Kidney (tissue), 14 donors: ENCODE measurements around the gene BNIP3. TPM values are rescaled to one million over a fixed set of nuclear protein-coding genes. Genes with fewer than 3 reads are reported as not detected.

Experiments
- DNase-seq, 5 donors: peaks; one replicate each; pipeline ENCODE4 v3.0.0-alpha.2; 2013 to 2020
- FAIRE-seq: peaks from 2 replicates; lab custom pipeline; 2012; peaks lifted over from hg19 to GRCh38; lab: Jason Lieb, UNC
- H3K27ac ChIP-seq, 2 donors: one replicate each; pipeline ENCODE4 v1.7.0; 2013; ENCODE audit warnings: low read depth in 2 of 2, low read length in 2 of 2, inconsistent platforms in 1 of 2
- H3K27me3 ChIP-seq: one replicate; pipeline ENCODE4 v1.7.1; 2013; ENCODE audit warnings: low read length, inconsistent platforms; ENCODE audit not compliant: control insufficient read depth, insufficient read depth
- H3K36me3 ChIP-seq, 3 donors: one replicate each; pipeline versions ENCODE4 v1.7.0 to v1.7.1; 2013; ENCODE audit warnings: low read length in 3 of 3, control low read depth in 1 of 3, inconsistent platforms in 1 of 3; ENCODE audit not compliant: insufficient read depth in 3 of 3, control insufficient read depth in 2 of 3
- H3K4me1 ChIP-seq, 3 donors: one replicate each; pipeline versions ENCODE4 v1.7.0 to v1.7.1; 2013; ENCODE audit warnings: low read length in 3 of 3, inconsistent platforms in 1 of 3, low read depth in 1 of 3; ENCODE audit not compliant: control insufficient read depth in 2 of 3, insufficient read depth in 2 of 3
- H3K4me3 ChIP-seq, 3 donors: one replicate each; pipeline versions ENCODE4 v1.7.0 to v1.8.1; 2013; ENCODE audit warnings: low read length in 3 of 3, control low read depth in 1 of 3, inconsistent platforms in 1 of 3
- H3K9ac ChIP-seq, 3 donors: one replicate each; pipeline versions ENCODE4 v1.7.0 to v1.7.1; 2013; ENCODE audit warnings: low read length in 3 of 3, control low read depth in 1 of 3, inconsistent platforms in 1 of 3
- H3K9me3 ChIP-seq, 3 donors: one replicate each; pipeline versions ENCODE4 v1.7.0 to v1.7.1; 2013; ENCODE audit warnings: low read length in 3 of 3, control low read depth in 1 of 3, inconsistent platforms in 1 of 3; ENCODE audit not compliant: control insufficient read depth in 2 of 3, insufficient read depth in 1 of 3
- intact Hi-C: fragments of 100-400 bp; cut with DNase I; formaldehyde crosslinking; loops from one replicate; pipeline ENCODE4 v1.11.1; 2022
- polyA plus RNA-seq: library from polyadenylated mRNA; stranded (reverse); fragments of 350-450 nt; fragmentation: Illumina TruSeq; extraction: RNeasy Lipid Tissue Mini Kit (QIAGEN cat#74804); gene quantifications from one replicate; pipeline ENCODE4 v1.2.3, GENCODE V29; 2014; ENCODE audit warnings: low read depth, low replicate concordance; ENCODE audit not compliant: insufficient read depth
- total RNA-seq: library from RNA; stranded (reverse); fragmentation: NEBNext Ultra II Directional; extraction: Animal tissue kit (Norgen Biotek cat#: 25700); gene quantifications from one replicate; pipeline ENCODE4 v1.2.1, GENCODE V29; 2021
- TF ChIP-seq, protein P1 (sequence below): IDR thresholded peaks from 3 replicates; pipeline ENCODE4 v1.5.1; 2012; ENCODE audit warnings: mild to moderate bottlenecking, moderate library complexity, borderline replicate concordance; ENCODE audit not compliant: insufficient read depth; ENCODE audit errors: extremely low read depth
- donor health status: control.
- donor health status: control.
- donor health status: control.
- donor health status: control.
- donor health status: control.
- donor health status: DM: yes; HTN: yes; CAD: no.
- donor health status: Normal renal cell carcinoma (clear cell type).

The BNIP3 gene
- total and polyA plus RNA-seq, 2 donors from 2014 or later = 49.6 to 75.4 TPM

DNA sequence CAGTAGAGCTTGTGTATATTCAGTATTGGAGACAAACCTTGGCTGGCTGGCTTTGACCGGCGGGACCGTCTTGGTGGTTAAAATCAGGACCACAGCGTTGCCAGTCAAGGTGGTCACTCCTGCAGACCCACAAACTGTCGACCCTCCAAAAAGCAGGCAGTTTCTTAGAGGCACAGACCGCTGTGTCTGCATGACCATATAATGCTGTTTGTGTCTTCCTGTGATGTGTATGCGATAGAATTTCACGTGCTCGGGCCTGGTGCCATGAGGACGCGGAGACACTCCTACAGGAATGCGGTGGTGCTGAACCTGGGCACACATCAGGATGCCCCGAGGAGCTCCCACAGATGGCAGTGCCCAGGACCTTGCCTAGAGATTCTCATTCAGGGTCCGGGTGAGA lies 34.8 kb downstream of the BNIP3 start:
- DNase-seq (no peak), FAIRE-seq (no peak)
- H3K4me1 ChIP-seq = peaks cover 0 to 17% (median 7%) of the 10 kb centered on the region in 3 donors
- no peak overlapping the region for H3K27ac ChIP-seq
- H3K27me3 ChIP-seq = no peaks in the 10 kb centered on the region
- no peak overlapping the region for H3K9ac ChIP-seq
- intact Hi-C loops = no loop called here
- H3K9me3 ChIP-seq = no peaks in the 10 kb centered on the region
- TF ChIP-seq, protein P1, sequence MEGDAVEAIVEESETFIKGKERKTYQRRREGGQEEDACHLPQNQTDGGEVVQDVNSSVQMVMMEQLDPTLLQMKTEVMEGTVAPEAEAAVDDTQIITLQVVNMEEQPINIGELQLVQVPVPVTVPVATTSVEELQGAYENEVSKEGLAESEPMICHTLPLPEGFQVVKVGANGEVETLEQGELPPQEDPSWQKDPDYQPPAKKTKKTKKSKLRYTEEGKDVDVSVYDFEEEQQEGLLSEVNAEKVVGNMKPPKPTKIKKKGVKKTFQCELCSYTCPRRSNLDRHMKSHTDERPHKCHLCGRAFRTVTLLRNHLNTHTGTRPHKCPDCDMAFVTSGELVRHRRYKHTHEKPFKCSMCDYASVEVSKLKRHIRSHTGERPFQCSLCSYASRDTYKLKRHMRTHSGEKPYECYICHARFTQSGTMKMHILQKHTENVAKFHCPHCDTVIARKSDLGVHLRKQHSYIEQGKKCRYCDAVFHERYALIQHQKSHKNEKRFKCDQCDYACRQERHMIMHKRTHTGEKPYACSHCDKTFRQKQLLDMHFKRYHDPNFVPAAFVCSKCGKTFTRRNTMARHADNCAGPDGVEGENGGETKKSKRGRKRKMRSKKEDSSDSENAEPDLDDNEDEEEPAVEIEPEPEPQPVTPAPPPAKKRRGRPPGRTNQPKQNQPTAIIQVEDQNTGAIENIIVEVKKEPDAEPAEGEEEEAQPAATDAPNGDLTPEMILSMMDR = no peak
- peaks cover 13 to 53% (median 37%) of the 10 kb centered on the region in 3 donors for H3K36me3 ChIP-seq
- no peak overlapping the region for H3K4me3 ChIP-seq

DNA sequence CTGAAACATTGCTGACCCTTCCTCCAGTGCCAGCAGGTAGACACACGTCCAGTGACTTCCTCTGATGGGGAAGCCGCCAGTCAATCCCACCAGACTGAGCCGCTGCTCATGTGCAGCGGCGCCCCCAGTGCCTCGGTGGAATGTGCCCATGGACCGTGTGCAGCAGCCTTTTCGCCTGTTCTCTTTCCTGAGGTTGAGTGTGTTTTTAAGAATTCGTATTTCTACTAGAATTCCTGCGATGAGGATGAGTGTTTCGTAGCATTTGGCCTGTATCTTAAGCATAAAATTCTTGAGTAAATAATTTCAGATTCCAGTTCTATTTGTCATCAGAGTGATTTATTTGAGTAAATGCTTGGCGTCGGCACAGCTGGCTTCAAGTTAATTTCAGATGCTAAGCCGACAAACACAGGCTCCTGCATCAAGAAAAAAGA lies 35.4 kb downstream of the BNIP3 start:
- Histone ChIP-seq H3K36me3 (peaks cover 15 to 57% (median 39%) of the 10 kb centered on the region in 3 donors), H3K27me3 (no peaks in the 10 kb centered on the region), H3K27ac (peak overlapping the region in 1 of 2 donors; percentile 29), H3K9me3 (no peaks in the 10 kb centered on the region), H3K4me1 (peaks cover 0 to 17% (median 7%) of the 10 kb centered on the region in 3 donors), H3K9ac (no peak overlapping the region), H3K4me3 (no peak overlapping the region)
- FAIRE-seq (no peak), DNase-seq (peak in 1 of 5 donors; percentile 20)
- TF ChIP-seq, protein P1 = no peak
- intact Hi-C loops = no loop called here

DNA sequence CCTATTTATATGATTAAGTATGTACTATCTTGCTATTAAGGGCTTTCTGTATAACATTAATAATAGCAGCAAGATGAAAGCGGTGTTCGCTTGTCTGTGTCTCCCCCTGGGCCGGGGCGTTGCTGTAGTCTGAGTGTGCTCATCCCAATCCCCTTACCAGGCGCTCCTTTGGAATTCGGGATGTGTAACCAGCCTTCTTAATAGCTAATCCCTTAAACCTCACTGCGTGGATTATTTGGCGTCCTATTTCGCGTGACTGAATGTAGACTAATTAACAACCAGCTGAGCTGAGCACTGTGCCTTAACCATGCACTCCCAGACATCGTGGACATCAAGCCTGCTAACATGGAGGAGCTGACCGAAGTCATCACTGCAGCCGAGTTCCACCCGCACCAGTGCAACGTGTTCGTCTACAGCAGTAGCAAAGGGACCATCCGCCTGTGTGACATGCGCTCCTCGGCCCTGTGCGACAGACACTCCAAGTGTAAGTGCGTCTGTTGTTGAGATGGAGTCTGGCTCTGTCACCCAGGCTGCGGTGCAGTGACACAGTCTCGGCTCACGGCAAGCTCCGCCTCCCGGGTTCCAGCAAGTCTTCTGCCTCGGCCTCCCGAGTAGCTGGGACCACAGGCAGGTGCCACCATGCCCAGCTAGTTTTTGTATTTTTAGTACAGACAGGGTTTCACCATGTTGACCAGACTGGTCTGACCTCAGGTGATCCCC lies 36.6 kb downstream of the BNIP3 start:
- Histone ChIP-seq H3K27me3 (no peaks in the 10 kb centered on the region), H3K36me3 (peaks cover 13 to 60% (median 35%) of the 10 kb centered on the region in 3 donors), H3K9me3 (no peaks in the 10 kb centered on the region), H3K27ac (peak overlapping the region in 1 of 2 donors; percentile 20), H3K4me1 (peaks cover 0 to 17% (median 7%) of the 10 kb centered on the region in 3 donors), H3K9ac (no peak overlapping the region), H3K4me3 (no peak overlapping the region)
- TF ChIP-seq, protein P1 = no peak
- no peak for FAIRE-seq
- intact Hi-C loops = no loop called here
- DNase-seq = peak in 2 of 5 donors; percentile 21 to 39
